WTC11 (cell line): ENCODE measurements around the gene TEC. TPM values are rescaled to one million over a fixed set of nuclear protein-coding genes. Genes with fewer than 3 reads are reported as not detected.

ENCODE experiments used
- ATAC-seq: fragments of 200-7000 bp; cut with Tn5 transposase; 2 replicates; pipeline ENCODE4 v1.10.0; 2021; ENCODE audit warnings: mild to moderate bottlenecking, moderate library complexity
- CTCF ChIA-PET: fragments of 300-600 bp; sonication (Branson Sonifier 250); formaldehyde crosslinking; loops from one replicate; lab custom pipeline; 2021; ENCODE audit warnings: antibody characterized with exemption; lab: Charles Lee
- POLR2A ChIA-PET: fragments of 350-600 bp; sonication (Branson Sonifier 250); formaldehyde crosslinking; loops from one replicate; lab custom pipeline; 2021; ENCODE audit warnings: antibody characterized with exemption; lab: Charles Lee
- DNase-seq: peaks from one replicate; pipeline ENCODE4 v3.0.0; 2021; ENCODE audit warnings: low spot score
- H3K27ac Mint-ChIP-seq: 2 replicates; pipeline ENCODE4 v1.8.0; 2021; ENCODE audit warnings: mixed read lengths
- H3K27me3 Mint-ChIP-seq: 2 replicates; pipeline ENCODE4 v1.8.0; 2021; ENCODE audit warnings: low read depth, mild to moderate bottlenecking, moderate library complexity, mixed read lengths
- H3K36me3 Mint-ChIP-seq: 2 replicates; pipeline ENCODE4 v1.8.0; 2021; ENCODE audit warnings: mixed read lengths
- H3K4me1 Mint-ChIP-seq: 2 replicates; pipeline ENCODE4 v1.8.0; 2022; ENCODE audit warnings: mixed read lengths
- H3K4me3 Mint-ChIP-seq: 2 replicates; pipeline ENCODE4 v1.8.0; 2021; ENCODE audit warnings: mild to moderate bottlenecking, moderate library complexity, mixed read lengths
- H3K9me3 Mint-ChIP-seq: 2 replicates; pipeline ENCODE4 v1.8.0; 2021; ENCODE audit warnings: mixed read lengths
- ATF2 ChIP-seq: sonication (generic); formaldehyde crosslinking; IDR thresholded peaks from 2 replicates; pipeline ENCODE4 v1.8.1; 2022; ENCODE audit warnings: low read depth, missing genetic modification reagents, borderline replicate concordance
- ATF3 ChIP-seq: sonication (generic); formaldehyde crosslinking; conservative IDR thresholded peaks from 2 replicates; pipeline ENCODE4 v1.8.1; 2022; ENCODE audit warnings: mild to moderate bottlenecking, missing genetic modification reagents
- CREB1 ChIP-seq: sonication (generic); formaldehyde crosslinking; IDR thresholded peaks from 2 replicates; pipeline ENCODE4 v1.8.0; 2023; ENCODE audit warnings: mild to moderate bottlenecking, missing genetic modification reagents
- ELF4 ChIP-seq: sonication (generic); formaldehyde crosslinking; IDR thresholded peaks from 2 replicates; pipeline ENCODE4 v1.8.1; 2022; ENCODE audit warnings: low read depth, mild to moderate bottlenecking, moderate library complexity, missing genetic modification reagents
- FOXP4 ChIP-seq: sonication (generic); formaldehyde crosslinking; IDR thresholded peaks from 2 replicates; pipeline ENCODE4 v1.8.0; 2022; ENCODE audit warnings: mild to moderate bottlenecking, missing genetic modification reagents
- GRHL2 ChIP-seq: fragments of 250-450 bp; sonication (Bioruptor Pico); IDR thresholded peaks from 2 replicates; pipeline ENCODE4 v1.8.0; 2022; ENCODE audit warnings: mild to moderate bottlenecking, moderate library complexity; ENCODE audit not compliant: insufficient replicate concordance, severe bottlenecking
- GTF2I ChIP-seq: fragments of 250-450 bp; sonication (Bioruptor Pico); conservative IDR thresholded peaks from 2 replicates; pipeline ENCODE4 v1.4.0; 2021; ENCODE audit warnings: mild to moderate bottlenecking
- HMGA2 ChIP-seq: fragments of 250-450 bp; sonication (Bioruptor Pico); IDR thresholded peaks from 2 replicates; pipeline ENCODE4 v1.4.0; 2021; ENCODE audit warnings: mild to moderate bottlenecking, moderate library complexity
- HMGXB4 ChIP-seq: sonication (generic); formaldehyde crosslinking; IDR thresholded peaks from 2 replicates; pipeline ENCODE4 v1.8.1; 2023; ENCODE audit warnings: mild to moderate bottlenecking, moderate library complexity, missing genetic modification reagents
- JAZF1 ChIP-seq: fragments of 250-450 bp; sonication (Bioruptor Pico); IDR thresholded peaks from 2 replicates; pipeline ENCODE4 v1.9.0; 2021; ENCODE audit warnings: moderate library complexity, mild to moderate bottlenecking, inconsistent platforms
- NFE2L1 ChIP-seq: sonication (generic); formaldehyde crosslinking; IDR thresholded peaks from 2 replicates; pipeline ENCODE4 v1.8.1; 2023; ENCODE audit warnings: missing genetic modification reagents
- NR2C2 ChIP-seq: sonication (generic); formaldehyde crosslinking; IDR thresholded peaks from 2 replicates; pipeline ENCODE4 v1.8.0; 2022; ENCODE audit warnings: mild to moderate bottlenecking, missing genetic modification reagents
- RELA ChIP-seq: sonication (generic); formaldehyde crosslinking; IDR thresholded peaks from 2 replicates; pipeline ENCODE4 v1.8.1; 2022; ENCODE audit warnings: missing genetic modification reagents, mild to moderate bottlenecking, borderline replicate concordance
- SMAD3 ChIP-seq: sonication (generic); formaldehyde crosslinking; IDR thresholded peaks from 2 replicates; pipeline ENCODE4 v1.8.0; 2022; ENCODE audit warnings: missing genetic modification reagents, mild to moderate bottlenecking, borderline replicate concordance
- SMAD4 ChIP-seq: sonication (generic); formaldehyde crosslinking; IDR thresholded peaks from 2 replicates; pipeline ENCODE4 v1.8.0; 2022; ENCODE audit warnings: mild to moderate bottlenecking, missing genetic modification reagents
- TCF7 ChIP-seq: sonication (generic); formaldehyde crosslinking; IDR thresholded peaks from 2 replicates; pipeline ENCODE4 v1.8.0; 2022; ENCODE audit warnings: mild to moderate bottlenecking, low read depth, missing genetic modification reagents, moderate library complexity
- ZNF121 ChIP-seq: sonication (generic); formaldehyde crosslinking; IDR thresholded peaks from 2 replicates; pipeline ENCODE4 v1.8.0; 2023; ENCODE audit warnings: missing genetic modification reagents
- ZNF263 ChIP-seq: sonication (generic); formaldehyde crosslinking; IDR thresholded peaks from 2 replicates; pipeline ENCODE4 v1.8.1; 2022; ENCODE audit warnings: low read depth, mild to moderate bottlenecking, moderate library complexity, missing genetic modification reagents
- ZNF396 ChIP-seq: fragments of 250-450 bp; sonication (Bioruptor Pico); IDR thresholded peaks from 2 replicates; pipeline ENCODE4 v1.8.0; 2021; ENCODE audit warnings: mild to moderate bottlenecking, moderate library complexity, borderline replicate concordance
- total RNA-seq: library from RNA; stranded (reverse); gene quantifications from 3 replicates; pipeline ENCODE4 v1.2.3, GENCODE V29; 2021
- TF ChIP-seq, protein P1 (sequence below): sonication (generic); formaldehyde crosslinking; IDR thresholded peaks from 2 replicates; pipeline ENCODE4 v1.8.0; 2022; ENCODE audit warnings: mild to moderate bottlenecking, missing genetic modification reagents
- TF ChIP-seq, protein P2 (sequence below): sonication (generic); formaldehyde crosslinking; IDR thresholded peaks from 2 replicates; pipeline ENCODE4 v1.8.0; 2022; ENCODE audit warnings: mild to moderate bottlenecking, missing genetic modification reagents
- TF ChIP-seq, protein P3 (sequence below): sonication (generic); formaldehyde crosslinking; IDR thresholded peaks from 2 replicates; pipeline ENCODE4 v1.8.1; 2022; ENCODE audit warnings: mild to moderate bottlenecking, missing genetic modification reagents, moderate library complexity, borderline replicate concordance
- TF ChIP-seq, protein P4 (sequence below): fragments of 250-450 bp; sonication (Bioruptor Pico); IDR thresholded peaks from 2 replicates; pipeline ENCODE4 v1.8.0; 2021; ENCODE audit warnings: mild to moderate bottlenecking

The TEC gene
- total RNA-seq, 1 experiment from 2014 or later = 8.8 TPM

GRCh38 chr4:48250343-48250742 is 19.3 kb downstream of the TEC start:
- H3K9me3 Mint-ChIP-seq = peaks cover 8% of the 10 kb centered on the region; the same call in 1 of the 2 replicates
- H3K27me3 Mint-ChIP-seq = no peaks in the 10 kb centered on the region
- TF ChIP-seq JAZF1 (CRISPR knock-in tag) = no peak
- no peak for TF ChIP-seq SMAD3 (CRISPR knock-in tag)
- no peak for TF ChIP-seq GTF2I (CRISPR knock-in tag)
- TF ChIP-seq HMGXB4 = no peak
- TF ChIP-seq ATF2 = no peak
- TF ChIP-seq, protein P1, sequence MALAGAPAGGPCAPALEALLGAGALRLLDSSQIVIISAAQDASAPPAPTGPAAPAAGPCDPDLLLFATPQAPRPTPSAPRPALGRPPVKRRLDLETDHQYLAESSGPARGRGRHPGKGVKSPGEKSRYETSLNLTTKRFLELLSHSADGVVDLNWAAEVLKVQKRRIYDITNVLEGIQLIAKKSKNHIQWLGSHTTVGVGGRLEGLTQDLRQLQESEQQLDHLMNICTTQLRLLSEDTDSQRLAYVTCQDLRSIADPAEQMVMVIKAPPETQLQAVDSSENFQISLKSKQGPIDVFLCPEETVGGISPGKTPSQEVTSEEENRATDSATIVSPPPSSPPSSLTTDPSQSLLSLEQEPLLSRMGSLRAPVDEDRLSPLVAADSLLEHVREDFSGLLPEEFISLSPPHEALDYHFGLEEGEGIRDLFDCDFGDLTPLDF (CRISPR knock-in tag) = no peak
- TF ChIP-seq, protein P2, sequence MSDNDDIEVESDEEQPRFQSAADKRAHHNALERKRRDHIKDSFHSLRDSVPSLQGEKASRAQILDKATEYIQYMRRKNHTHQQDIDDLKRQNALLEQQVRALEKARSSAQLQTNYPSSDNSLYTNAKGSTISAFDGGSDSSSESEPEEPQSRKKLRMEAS (CRISPR knock-in tag) = no peak
- no peak for TF ChIP-seq NFE2L1 (CRISPR knock-in tag)
- TF ChIP-seq CREB1 = no peak
- TF ChIP-seq SMAD4 = no peak
- TF ChIP-seq HMGA2 (CRISPR knock-in tag) = no peak
- TF ChIP-seq ATF3 (CRISPR knock-in tag) = no peak
- no peak for TF ChIP-seq RELA (CRISPR knock-in tag)
- peaks cover 22% of the 10 kb centered on the region for H3K4me1 Mint-ChIP-seq
- ChIA-PET CTCF (no interaction called here), POLR2A (no interaction called here)
- no peak for ATAC-seq
- H3K36me3 Mint-ChIP-seq = peaks cover 8% of the 10 kb centered on the region
- H3K4me3 Mint-ChIP-seq = no peak overlapping the region
- H3K27ac Mint-ChIP-seq = no peak overlapping the region
- no peak for DNase-seq

DNA sequence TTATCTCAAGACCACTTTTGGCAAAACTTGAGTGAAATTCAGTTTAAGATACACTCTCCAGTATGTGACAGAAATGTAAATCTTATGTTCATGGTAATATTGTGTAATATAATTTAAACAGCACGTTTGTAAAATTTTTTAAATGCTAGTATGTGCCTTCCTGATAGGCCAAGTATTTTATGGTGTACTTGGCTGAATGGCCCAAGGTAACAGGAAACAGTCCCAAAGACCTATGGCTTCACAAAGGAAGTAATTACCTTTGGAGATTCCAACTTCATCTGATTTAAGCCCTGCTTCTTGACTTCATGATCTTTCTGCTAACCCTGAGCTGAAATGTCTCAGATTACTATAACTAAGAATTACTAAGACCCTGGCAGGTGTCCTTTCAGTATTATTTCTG is 20.3 kb downstream of the TEC start:
- no peak overlapping the region for H3K4me3 Mint-ChIP-seq
- peaks cover 8% of the 10 kb centered on the region for H3K36me3 Mint-ChIP-seq
- POLR2A ChIA-PET = no interaction called here
- no peaks in the 10 kb centered on the region for H3K27me3 Mint-ChIP-seq
- DNase-seq (no peak), ATAC-seq (no peak)
- H3K9me3 Mint-ChIP-seq = peaks cover 8% of the 10 kb centered on the region; the same call in 1 of the 2 replicates
- H3K4me1 Mint-ChIP-seq = peaks cover 18% of the 10 kb centered on the region
- TF ChIP-seq NR2C2 (CRISPR knock-in tag) (no peak), JAZF1 (CRISPR knock-in tag) (no peak)
- TF ChIP-seq, protein P3, sequence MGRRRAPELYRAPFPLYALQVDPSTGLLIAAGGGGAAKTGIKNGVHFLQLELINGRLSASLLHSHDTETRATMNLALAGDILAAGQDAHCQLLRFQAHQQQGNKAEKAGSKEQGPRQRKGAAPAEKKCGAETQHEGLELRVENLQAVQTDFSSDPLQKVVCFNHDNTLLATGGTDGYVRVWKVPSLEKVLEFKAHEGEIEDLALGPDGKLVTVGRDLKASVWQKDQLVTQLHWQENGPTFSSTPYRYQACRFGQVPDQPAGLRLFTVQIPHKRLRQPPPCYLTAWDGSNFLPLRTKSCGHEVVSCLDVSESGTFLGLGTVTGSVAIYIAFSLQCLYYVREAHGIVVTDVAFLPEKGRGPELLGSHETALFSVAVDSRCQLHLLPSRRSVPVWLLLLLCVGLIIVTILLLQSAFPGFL (CRISPR knock-in tag) = no peak
- CTCF ChIA-PET = no interaction called here
- no peak overlapping the region for H3K27ac Mint-ChIP-seq

DNA sequence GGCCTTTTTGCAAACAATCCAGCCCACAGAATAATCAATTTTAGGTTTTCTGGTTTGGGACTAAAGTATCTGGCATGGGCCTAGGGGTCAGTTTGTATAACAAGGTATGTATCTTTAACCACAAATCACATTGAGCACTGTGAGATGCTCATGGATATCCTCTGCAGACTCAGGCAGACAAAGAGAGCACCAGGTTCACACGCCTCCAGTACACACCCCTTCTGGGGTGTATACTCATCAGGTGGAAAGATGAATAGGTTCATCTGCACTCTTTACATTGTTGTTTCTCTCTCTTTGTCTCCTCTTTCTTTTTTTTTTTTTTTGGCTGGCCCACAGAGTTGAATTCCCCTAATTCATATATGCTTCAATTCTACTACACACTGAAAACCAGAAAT is 21.1 kb downstream of the TEC start:
- H3K36me3 Mint-ChIP-seq = peaks cover 8% of the 10 kb centered on the region
- no peak overlapping the region for H3K27ac Mint-ChIP-seq
- H3K27me3 Mint-ChIP-seq = no peaks in the 10 kb centered on the region
- CTCF ChIA-PET = no interaction called here
- POLR2A ChIA-PET = no interaction called here
- H3K9me3 Mint-ChIP-seq = peaks cover 8% of the 10 kb centered on the region; the same call in 1 of the 2 replicates
- peaks cover 18% of the 10 kb centered on the region for H3K4me1 Mint-ChIP-seq
- ATAC-seq (no peak), DNase-seq (no peak)
- H3K4me3 Mint-ChIP-seq = no peak overlapping the region
- TF ChIP-seq ZNF121 (CRISPR knock-in tag) (no peak), ZNF263 (no peak), HMGA2 (CRISPR knock-in tag) (no peak), FOXP4 (CRISPR knock-in tag) (no peak), GRHL2 (CRISPR knock-in tag) (no peak), ZNF396 (CRISPR knock-in tag) (no peak), ELF4 (CRISPR knock-in tag) (no peak), TCF7 (no peak)
- TF ChIP-seq, protein P4, sequence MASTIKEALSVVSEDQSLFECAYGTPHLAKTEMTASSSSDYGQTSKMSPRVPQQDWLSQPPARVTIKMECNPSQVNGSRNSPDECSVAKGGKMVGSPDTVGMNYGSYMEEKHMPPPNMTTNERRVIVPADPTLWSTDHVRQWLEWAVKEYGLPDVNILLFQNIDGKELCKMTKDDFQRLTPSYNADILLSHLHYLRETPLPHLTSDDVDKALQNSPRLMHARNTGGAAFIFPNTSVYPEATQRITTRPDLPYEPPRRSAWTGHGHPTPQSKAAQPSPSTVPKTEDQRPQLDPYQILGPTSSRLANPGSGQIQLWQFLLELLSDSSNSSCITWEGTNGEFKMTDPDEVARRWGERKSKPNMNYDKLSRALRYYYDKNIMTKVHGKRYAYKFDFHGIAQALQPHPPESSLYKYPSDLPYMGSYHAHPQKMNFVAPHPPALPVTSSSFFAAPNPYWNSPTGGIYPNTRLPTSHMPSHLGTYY = no peak
